ENCODE measurements around the gene FAM163A. TPM values are rescaled to one million over a fixed set of nuclear protein-coding genes. Genes with fewer than 3 reads are reported as not detected.

The FAM163A gene
- total RNA-seq, 1 donor from 2014 or later, result not detected

- no peak for TF ChIP-seq CTCF (conservative IDR thresholded peaks at IDR 0.05)
- H3K27me3 Mint-ChIP-seq (ENCODE audit: low read depth), result peaks cover 11% of the 10 kb centered on the region
- peaks cover 5% of the 10 kb centered on the region for H3K4me1 Mint-ChIP-seq
- no peak overlapping the region for H3K4me3 Mint-ChIP-seq
- no peak overlapping the region for H3K27ac Mint-ChIP-seq (ENCODE audit: unreplicated experiment)
- H3K9me3 Mint-ChIP-seq, result no peaks in the 10 kb centered on the region
- no peak for DNase-seq (ENCODE audit: low read depth, low spot score)
- H3K36me3 Mint-ChIP-seq (ENCODE audit: low read depth), result no peaks in the 10 kb centered on the region
Measured at GRCh38 chr1:179806333-179806732, 63.2 kb downstream of the FAM163A start.

DNA sequence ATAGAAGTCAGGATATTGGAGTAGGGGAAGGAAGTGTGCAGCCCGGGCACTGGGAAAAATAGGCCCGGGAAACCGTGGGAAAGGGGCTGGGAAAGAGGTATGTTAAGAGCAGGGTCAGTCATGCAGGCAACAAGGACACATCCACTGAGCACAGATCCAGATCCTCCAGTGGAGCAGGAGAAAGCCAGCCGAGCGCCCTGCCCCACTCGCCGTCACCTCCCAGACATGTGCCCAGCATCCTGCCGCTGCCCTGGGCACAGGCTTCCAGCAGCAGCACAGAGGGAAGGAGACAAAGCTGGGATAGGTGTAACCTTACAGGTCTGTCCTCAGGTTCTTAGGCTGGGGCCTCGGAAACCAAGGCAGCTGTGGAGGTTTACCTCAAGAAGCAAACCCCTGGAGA, 64.2 kb downstream of the FAM163A start:
- Mint-ChIP-seq H3K4me1 (peaks cover 5% of the 10 kb centered on the region), H3K9me3 (no peaks in the 10 kb centered on the region), H3K27ac (ENCODE audit: unreplicated experiment) (no peak overlapping the region), H3K27me3 (ENCODE audit: low read depth) (peaks cover 14% of the 10 kb centered on the region), H3K4me3 (no peak overlapping the region), H3K36me3 (ENCODE audit: low read depth) (no peaks in the 10 kb centered on the region)
- no peak for TF ChIP-seq CTCF (conservative IDR thresholded peaks at IDR 0.05)
- no peak for DNase-seq (ENCODE audit: low read depth, low spot score)

DNA sequence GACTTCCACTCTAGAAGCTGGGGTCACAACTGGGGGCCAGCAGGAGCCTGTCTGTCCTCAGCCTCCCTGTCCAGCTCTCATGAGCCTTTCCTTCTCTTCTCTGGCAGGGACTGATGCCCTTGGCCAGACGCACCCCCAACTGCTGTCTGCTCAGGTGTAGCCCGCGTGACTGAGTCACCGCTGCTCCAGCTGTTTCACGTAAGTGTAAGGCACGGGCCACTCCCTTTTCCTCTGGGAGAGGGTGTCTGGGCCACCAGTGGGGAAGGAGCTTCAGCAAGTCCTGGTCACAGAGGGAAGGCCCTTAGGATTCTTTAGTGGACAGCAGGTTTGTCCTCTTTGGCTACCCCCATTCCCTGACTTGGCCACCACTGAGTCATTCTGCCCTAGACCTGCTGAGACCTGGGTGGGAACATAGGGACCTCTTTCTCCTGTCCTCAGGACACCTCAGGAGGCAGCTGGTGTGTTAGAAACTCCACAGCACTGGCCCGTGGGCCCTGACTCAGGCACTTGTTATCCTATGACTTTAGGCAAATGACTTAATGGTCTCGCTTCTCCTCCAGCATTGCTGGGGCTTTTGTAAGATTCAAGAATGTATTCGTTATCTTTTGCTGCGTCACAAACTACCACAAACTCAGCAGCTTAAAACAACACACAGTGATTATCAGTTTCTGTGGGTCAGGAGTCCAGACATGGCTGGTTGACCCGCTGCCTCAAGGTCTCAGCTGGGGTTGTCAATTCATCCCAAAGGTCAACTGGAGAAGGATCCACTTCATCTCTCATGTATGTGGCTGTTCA, 64.8 kb downstream of the FAM163A start:
- no peak for DNase-seq (ENCODE audit: low read depth, low spot score)
- H3K9me3 Mint-ChIP-seq, result no peaks in the 10 kb centered on the region
- no peak overlapping the region for H3K27ac Mint-ChIP-seq (ENCODE audit: unreplicated experiment)
- no peak for TF ChIP-seq CTCF (conservative IDR thresholded peaks at IDR 0.05)
- peaks cover 17% of the 10 kb centered on the region for H3K27me3 Mint-ChIP-seq (ENCODE audit: low read depth)
- no peaks in the 10 kb centered on the region for H3K36me3 Mint-ChIP-seq (ENCODE audit: low read depth)
- no peak overlapping the region for H3K4me3 Mint-ChIP-seq
- H3K4me1 Mint-ChIP-seq, result peaks cover 5% of the 10 kb centered on the region

GRCh38 chr1:179808503-179808902, 65.4 kb downstream of the FAM163A start:
- no peaks in the 10 kb centered on the region for H3K36me3 Mint-ChIP-seq (ENCODE audit: low read depth)
- no peaks in the 10 kb centered on the region for H3K9me3 Mint-ChIP-seq

More at GRCh38 chr1:179808503-179808902, 65.4 kb downstream of the FAM163A start:
- peaks cover 5% of the 10 kb centered on the region for H3K4me1 Mint-ChIP-seq
- DNase-seq (ENCODE audit: low read depth, low spot score), result no peak
- peaks cover 17% of the 10 kb centered on the region for H3K27me3 Mint-ChIP-seq (ENCODE audit: low read depth)
- no peak overlapping the region for H3K4me3 Mint-ChIP-seq
- no peak for TF ChIP-seq CTCF (conservative IDR thresholded peaks at IDR 0.05)
- no peak overlapping the region for H3K27ac Mint-ChIP-seq (ENCODE audit: unreplicated experiment)

All from neural crest cell (in vitro differentiated cells).